Neural crest cell (in vitro differentiated cells): Measurements from ENCODE around the gene IL1F10. TPM values are rescaled to one million over a fixed set of nuclear protein-coding genes. Genes with fewer than 3 reads are reported as not detected.

ENCODE experiments used
- DNase-seq: peaks from one replicate; pipeline ENCODE4 v3.0.0; 2021; ENCODE audit warnings: low read depth, mixed read lengths, low spot score
- H3K27ac Mint-ChIP-seq: one replicate; pipeline ENCODE4 v1.8.0; 2021; ENCODE audit warnings: mild to moderate bottlenecking, mixed read lengths; ENCODE audit not compliant: unreplicated experiment
- H3K27me3 Mint-ChIP-seq: 2 replicates; pipeline ENCODE4 v1.8.0; 2021; ENCODE audit warnings: low read depth, mild to moderate bottlenecking, mixed read lengths
- H3K36me3 Mint-ChIP-seq: 2 replicates; pipeline ENCODE4 v1.8.0; 2021; ENCODE audit warnings: low read depth, mild to moderate bottlenecking, mixed read lengths
- H3K4me1 Mint-ChIP-seq: 2 replicates; pipeline ENCODE4 v1.8.0; 2021; ENCODE audit warnings: mixed read lengths
- H3K4me3 Mint-ChIP-seq: one replicate; pipeline ENCODE4 v1.8.0; 2021; ENCODE audit warnings: mild to moderate bottlenecking, mixed read lengths
- H3K9me3 Mint-ChIP-seq: 2 replicates; pipeline ENCODE4 v1.8.0; 2021; ENCODE audit warnings: mixed read lengths
- CTCF ChIP-seq: fragments of 200-600 bp; sonication (generic); conservative IDR thresholded peaks from 2 replicates; pipeline ENCODE4 v1.5.0; 2021; ENCODE audit warnings: antibody characterized with exemption, mild to moderate bottlenecking
- total RNA-seq: library from RNA; stranded (reverse); gene quantifications from 2 replicates; pipeline ENCODE4 v1.2.1, GENCODE V29; 2021

The IL1F10 gene
- total RNA-seq, 1 donor from 2014 or later: not detected

GRCh38 chr2:113076954-113077669 is 9.3 kb downstream of the IL1F10 start:
- Mint-ChIP-seq H3K27me3 (peaks cover 48% of the 10 kb centered on the region), H3K4me1 (no peaks in the 10 kb centered on the region), H3K27ac (no peak overlapping the region), H3K9me3 (no peaks in the 10 kb centered on the region), H3K36me3 (no peaks in the 10 kb centered on the region), H3K4me3 (no peak overlapping the region)
- no peak for DNase-seq
- no peak for TF ChIP-seq CTCF

- no peak overlapping the region for H3K27ac Mint-ChIP-seq
- no peak for DNase-seq
- no peaks in the 10 kb centered on the region for H3K36me3 Mint-ChIP-seq
- H3K4me1 Mint-ChIP-seq: no peaks in the 10 kb centered on the region
- H3K27me3 Mint-ChIP-seq: peaks cover 49% of the 10 kb centered on the region
- no peak for TF ChIP-seq CTCF
- H3K4me3 Mint-ChIP-seq: no peak overlapping the region
- H3K9me3 Mint-ChIP-seq: no peaks in the 10 kb centered on the region
These were observed 10.2 kb downstream of the IL1F10 start for GRCh38 chr2:113077921-113078320.

GRCh38 chr2:113078350-113078839 is 10.6 kb downstream of the IL1F10 start:
- H3K9me3 Mint-ChIP-seq: no peaks in the 10 kb centered on the region
- no peak for TF ChIP-seq CTCF
- H3K36me3 Mint-ChIP-seq: no peaks in the 10 kb centered on the region
- no peaks in the 10 kb centered on the region for H3K4me1 Mint-ChIP-seq
- no peak overlapping the region for H3K4me3 Mint-ChIP-seq
- no peak for DNase-seq
- H3K27ac Mint-ChIP-seq: no peak overlapping the region
- H3K27me3 Mint-ChIP-seq: peaks cover 51% of the 10 kb centered on the region

- no peak for DNase-seq
- Mint-ChIP-seq H3K9me3 (no peaks in the 10 kb centered on the region), H3K27me3 (peaks cover 53% of the 10 kb centered on the region), H3K4me1 (no peaks in the 10 kb centered on the region), H3K36me3 (no peaks in the 10 kb centered on the region), H3K27ac (no peak overlapping the region), H3K4me3 (no peak overlapping the region)
- TF ChIP-seq CTCF: no peak
These were observed 11.4 kb downstream of the IL1F10 start for GRCh38 chr2:113079131-113079530.

GRCh38 chr2:113080134-113080533 is 12.4 kb downstream of the IL1F10 start:
- peak; percentile 72 for TF ChIP-seq CTCF
- Mint-ChIP-seq H3K36me3 (no peaks in the 10 kb centered on the region), H3K27ac (no peak overlapping the region), H3K9me3 (no peaks in the 10 kb centered on the region), H3K27me3 (peaks cover 59% of the 10 kb centered on the region), H3K4me3 (no peak overlapping the region), H3K4me1 (no peaks in the 10 kb centered on the region)
- DNase-seq: peak; percentile 63
